Stimulated activated CD8-positive, alpha-beta memory T cell treated with anti-CD3 and anti-CD28 coated beads, Interleukin-2, amount 100 ng/mL, for 1 hour (primary cell): ENCODE measurements around the gene NEK11.
"Not testable (repeated sequence)": the region's sequence is repeated elsewhere in the genome, so short reads cannot be mapped to it uniquely, and the experiment has no call there.

Experiments used
- DNase-seq, 2 donors: peaks; one replicate each; pipeline ENCODE4 v3.0.0-alpha.2; 2020; ENCODE audit warnings: low read depth in 2 of 2

The NEK11 gene

DNA sequence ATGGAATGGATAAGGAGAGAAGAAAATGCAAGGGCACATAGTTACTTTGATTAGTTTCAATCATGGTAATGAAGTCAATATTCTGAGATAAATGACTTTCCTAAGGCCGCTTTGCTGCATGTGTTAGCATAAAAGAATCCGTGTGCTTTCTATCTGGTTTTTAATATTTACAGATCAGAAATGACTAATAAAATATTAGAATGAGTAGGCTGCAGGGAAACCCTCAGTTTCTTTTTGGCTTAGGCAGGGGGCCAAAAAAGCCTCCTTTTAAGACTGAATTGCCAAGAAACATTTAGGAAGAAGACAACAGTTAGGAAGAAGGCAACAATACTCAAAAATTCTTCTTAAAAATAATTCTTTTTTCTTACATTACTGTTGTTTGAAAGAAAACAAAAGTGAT lies 11.6 kb downstream of the NEK11 start:
- DNase-seq = no peak

DNA sequence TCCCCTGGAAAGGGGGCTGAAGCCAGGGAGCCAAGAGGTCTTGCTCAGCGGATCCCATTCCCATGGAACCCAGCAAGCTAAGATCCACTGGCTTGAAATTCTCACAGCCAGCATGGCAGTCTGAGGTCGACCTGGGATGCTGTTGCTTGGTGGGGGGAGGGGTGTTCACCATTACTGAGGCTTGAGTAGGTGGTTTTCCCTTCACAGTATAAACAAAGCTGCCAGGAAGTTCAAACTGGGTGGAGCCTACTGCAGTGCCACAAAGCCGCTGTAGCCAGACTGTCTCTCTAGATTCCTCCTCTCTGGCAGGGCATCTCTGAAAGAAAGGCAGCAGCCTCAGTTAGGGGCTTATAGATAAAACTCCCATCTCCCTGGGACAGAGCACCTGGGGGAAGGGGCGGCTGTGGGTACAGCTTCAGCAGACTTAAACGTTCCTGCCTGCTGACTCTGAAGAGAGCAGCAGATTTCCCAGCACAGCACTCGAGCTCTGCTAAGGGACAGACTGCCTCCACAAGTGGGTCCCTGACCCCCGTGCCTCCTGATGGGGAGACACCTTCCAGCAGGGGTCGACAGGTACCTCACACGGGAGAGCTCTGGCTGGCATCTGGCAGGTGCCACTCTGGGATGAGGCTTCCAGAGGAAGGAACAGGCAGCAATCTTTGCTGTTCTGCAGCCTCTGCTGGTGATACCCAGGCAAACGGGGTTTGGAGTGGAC lies 15.8 kb downstream of the NEK11 start:
- DNase-seq = not testable (repeated sequence)

DNA sequence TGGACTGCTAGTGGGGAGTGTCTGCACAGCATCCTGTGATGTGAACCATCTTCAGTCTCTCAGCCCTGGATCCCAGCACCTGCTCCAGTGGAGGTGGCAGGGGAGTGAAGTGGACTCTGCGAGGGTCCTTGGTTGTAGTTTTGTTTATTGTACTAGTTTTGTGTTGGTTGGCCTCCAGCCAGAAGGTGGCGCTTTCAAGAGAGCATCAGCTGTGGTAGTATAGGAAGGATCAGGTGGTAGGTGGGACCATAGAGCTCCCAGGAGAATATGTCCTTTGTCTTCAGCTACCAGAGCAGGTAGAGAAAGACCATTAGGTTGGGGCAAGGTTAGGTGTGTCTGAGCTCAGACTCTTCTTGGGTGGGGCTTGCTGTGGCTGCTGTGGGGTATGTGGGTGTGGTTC lies 20.9 kb downstream of the NEK11 start:
- DNase-seq = no peak

DNA sequence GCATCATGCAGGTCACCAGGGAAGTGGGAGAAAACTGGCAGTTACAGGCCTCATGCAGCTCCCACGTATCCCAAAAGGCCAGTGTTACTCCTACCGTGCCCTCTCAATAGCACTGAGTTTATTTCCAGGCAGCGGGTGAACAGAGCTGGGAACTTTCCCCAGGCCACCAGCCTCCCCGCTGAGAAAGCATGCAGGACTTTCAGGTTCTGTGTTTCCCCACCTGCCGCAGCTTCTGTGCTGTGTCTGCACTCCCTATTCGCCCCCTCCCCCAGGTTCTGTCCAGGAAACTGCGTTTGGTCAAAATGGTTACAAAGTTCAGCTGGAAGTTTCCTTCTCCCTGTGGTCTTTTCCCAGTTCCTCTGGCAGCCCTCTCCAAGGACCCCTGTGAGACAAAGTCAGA lies 21.4 kb downstream of the NEK11 start:
- DNase-seq = no peak

DNA sequence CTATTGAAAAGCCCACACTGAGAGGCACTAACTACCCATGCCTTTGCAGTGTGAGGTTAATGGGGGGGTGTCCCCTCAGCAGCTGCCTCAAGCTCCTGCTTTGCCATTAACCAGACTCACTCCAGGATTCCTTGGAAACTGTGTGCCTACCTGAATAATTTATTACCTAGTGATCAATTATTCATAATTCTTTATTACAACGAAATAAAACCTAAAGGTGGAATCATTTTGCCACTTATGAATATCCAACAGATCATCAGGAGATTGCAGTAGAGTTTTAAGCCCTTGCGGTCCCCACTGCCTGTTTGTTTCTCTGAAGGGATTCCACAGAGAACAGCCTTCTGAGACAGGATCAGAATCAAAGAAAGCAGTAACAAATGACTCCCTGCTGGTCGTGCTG lies 23.3 kb downstream of the NEK11 start:
- DNase-seq = no peak

DNA sequence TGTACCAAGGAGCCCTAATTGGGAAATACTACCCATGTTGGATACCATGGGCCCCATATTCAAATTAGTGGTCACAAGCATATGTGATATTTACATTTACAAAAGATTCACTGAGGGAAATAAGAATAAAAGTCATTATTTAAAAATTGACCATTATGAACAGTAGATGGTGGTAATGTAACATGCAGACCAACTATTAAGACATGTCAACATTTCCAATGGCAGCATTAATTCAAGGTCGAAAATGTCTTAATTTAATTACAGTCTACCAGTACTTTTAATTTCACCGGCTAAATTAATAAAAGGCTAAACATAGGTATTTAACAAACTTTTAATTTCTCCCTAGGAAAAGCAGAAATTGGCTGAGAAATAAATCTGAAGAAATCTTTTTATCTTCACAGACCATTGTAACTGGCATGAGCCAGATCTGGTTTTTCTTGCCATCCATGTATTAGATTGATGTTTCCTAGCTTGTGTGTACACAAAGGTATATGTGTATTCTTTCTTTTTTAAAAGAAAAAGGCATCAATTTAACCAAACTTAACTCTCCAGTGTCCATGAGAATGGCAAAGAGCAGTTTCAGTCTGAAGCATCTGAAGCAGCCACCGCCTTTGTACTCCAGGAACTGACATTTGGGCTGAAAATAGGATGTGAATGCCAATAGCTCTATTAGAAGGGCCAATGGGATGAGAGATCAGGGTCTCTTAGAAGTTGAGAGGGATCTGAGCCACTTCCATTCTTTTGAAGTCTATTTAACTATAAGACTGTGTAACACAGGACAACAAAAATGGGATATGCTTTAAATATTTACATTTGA lies 26.6 kb downstream of the NEK11 start:
- no peak for DNase-seq

DNA sequence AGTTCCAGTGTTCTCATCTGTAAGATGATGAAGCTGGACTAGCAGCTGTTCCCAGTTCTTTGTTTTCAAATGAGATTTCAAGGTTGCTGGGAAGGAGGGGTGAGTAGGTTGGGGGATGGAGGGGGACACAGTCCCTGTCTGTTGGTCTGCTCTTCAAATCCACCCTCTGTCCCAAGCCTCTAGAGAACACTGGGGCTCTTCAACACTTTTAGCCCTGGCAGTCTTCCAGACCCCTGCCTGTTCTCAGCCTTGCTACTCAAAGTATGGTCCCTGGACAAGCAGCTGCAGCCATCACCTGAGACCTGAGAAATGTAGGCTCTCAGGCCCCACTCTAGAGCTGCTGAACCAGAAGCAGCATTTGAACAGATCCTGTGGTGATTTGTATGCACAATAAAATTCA lies 41.3 kb downstream of the NEK11 start:
- DNase-seq = no peak

DNA sequence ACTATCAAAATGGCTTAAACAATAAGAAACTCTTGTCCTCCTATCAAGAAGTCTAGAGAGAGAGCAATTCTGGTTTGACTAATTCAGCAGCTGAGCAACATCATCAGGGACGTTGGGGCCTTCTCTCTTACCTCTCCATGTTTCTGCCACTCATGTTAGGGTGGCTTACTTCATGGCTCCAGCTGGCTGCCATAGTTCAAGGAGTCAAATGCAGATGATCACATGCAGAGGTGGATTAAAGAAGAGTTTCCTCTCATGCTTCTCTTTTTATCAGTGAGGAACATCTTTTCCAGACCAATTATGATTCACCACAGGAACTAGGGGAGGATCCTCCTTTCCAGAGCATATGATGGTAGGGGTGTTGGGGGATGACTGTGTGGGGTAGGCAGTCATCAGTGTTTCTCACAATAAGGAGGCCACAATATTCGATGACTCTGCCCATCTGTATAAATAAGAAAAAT lies 45.5 kb downstream of the NEK11 start:
- DNase-seq = no peak

DNA sequence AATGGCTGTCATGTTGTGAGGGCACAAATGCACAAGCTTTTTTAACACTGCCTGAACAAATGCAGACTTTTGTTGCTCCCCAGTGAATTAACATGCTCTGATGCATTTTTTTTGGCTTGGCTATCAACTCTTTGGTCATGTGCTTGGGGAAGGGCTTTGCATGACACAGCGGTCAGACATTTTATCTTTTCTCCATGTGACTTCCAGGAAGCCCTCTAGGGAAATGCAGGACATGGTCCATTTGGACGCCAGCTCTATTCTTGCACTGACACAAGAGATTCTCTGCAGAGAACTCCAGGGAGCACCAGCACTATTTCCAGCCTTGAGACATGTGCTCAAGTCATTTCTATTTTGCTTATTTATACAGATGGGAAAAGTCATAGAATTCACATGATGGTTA lies 46.2 kb downstream of the NEK11 start:
- DNase-seq = no peak

DNA sequence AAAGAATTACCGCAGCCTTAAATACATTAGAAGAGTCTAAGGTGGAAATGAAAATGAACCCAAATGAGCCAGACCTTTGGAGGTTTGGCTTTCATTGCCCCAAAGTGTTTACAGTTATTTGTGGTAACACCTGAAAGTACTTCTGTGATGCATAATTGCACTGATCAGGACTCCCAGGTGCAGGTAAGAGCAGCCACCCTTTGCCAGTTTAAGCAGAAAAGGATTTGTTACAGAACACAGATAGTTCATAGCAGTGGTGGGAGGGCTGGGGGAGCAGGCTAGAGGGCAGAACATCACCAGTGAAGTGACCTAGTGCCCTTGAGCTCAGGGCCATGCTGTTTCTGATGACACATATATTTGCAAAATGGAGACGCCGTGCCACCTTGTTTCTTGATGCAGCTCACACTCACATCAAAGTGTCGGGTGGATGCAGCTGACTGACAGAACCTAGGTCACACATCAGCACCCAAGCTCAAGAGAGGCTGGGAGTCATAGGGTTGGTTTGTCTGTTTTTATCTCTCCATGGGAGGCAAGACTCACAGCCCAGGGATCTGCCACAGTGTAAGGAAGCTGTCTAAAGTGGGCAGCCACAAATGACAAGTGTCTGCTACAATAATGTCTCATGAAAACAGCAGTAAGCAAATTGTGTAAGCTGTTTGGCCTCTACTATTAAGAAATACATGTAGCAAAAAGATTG lies 49.1 kb downstream of the NEK11 start:
- no peak for DNase-seq

DNA sequence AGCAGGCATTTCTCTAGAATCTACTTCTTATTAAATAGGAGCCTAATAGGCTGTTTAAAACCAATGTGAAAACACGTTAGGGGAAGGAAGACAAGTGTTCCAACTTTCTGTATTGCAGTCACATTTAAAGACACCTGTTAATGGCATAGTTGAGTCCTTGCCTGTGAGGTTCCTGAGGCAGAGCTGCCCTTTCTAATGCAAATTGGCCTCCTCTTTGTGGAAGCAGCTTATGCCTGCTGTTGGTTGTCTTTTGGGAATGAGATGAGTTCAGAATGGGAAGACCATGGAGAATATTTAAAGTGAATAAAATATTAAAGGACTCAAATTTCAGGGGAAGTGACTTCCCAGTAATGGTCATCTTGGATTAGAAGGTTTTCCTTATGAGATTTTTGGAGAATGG lies 51.2 kb downstream of the NEK11 start:
- no peak for DNase-seq

DNA sequence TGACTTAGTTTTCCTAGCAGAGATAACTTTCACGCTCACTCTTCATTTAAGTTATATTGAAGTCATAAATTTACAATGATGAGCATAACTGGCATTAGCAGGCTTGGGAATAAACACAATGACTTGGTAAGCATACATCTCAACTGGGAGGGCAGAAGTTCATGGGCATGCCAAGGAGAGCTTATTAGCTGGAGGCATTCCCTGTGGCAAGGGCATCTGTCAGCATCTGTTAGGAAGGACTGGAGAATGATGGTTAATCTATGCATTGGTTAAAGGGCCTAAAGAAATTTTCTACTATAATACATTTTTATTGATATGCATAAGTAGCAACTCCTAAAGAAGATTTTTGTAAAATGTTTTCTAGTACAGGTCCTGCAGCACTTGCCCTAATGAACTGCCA lies 52.4 kb downstream of the NEK11 start:
- DNase-seq = no peak

DNA sequence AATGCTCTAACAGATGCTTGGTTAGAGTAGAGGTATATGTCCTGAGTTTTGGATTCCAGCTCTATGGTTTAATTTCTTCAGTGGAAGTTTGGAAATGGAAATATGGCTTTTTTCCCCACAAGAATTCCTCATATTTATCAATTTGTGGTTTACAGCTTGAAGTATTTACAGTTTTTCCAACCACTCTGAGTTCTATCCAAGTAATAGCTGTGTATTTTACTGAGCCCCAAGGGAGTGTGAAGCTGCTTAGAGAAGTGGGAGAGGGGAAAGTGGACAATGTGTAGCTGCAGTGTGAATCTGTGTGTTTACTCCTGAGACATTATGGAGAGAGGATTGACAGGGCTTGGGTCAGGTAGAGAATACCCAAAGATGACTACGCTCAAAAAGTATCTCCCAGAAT lies 54.5 kb downstream of the NEK11 start:
- DNase-seq = no peak

DNA sequence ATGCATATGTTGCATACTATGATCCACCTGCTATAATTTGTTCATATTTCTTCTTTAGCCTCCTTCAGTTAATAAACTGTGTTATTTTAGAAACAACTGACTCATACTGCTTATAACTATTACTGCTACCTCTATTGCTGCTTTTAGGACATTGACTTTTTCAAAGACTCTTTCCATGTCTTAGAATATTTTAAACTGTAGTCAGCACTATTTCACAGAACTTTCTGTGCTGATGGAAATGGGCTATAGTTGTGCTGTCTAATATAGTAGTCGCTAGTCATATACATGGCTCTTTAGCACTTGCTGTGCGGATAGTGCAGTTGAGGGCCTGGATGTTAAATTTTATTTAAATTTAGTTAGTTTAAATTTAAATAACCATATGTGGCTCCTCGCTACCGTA lies 55.6 kb downstream of the NEK11 start:
- DNase-seq = no peak

DNA sequence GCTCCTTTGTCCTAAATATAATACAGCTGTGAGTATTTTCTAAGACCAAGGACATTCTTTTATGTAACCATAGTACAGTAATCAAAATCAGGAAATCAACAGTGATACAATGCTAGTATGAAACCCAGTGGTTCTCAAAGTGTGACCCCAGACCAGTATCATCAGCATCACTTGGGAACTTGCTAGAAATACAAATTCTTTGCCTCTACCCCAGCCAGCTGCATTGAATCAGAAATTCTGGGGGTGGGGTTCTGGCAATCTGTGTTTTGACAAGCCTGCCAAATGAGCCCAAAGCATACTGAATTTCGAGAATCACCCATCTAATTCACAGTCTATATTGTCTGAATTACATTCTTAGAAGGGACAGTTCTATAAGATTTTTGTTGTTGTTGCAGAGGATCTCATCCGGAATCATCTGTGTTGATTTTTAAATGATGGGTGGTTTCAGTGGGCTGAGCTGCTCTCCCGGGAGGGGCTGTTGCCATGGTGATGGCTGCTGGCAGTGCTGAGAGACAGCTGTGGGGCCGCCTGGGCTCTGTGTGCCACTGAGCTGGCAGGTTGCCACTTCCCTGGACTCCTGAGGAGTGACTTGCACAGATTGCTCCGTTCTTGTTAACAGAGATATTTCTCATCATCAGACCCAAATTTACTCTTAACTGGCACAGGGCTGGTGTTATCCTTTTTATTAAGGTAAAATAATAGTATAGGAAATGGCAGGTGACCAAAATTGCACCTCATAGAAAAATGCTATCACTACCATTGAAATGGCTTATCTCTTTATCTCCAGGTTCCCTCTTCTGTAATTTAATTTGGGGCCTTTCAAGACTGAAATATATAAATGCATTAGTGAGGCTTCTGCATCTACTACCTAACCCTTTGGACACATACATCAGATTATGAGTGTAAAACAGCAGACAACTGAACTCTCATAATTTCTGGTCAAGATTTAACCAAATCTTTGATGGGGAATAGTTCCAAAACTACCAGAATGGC lies 56.5 kb downstream of the NEK11 start:
- no peak for DNase-seq

DNA sequence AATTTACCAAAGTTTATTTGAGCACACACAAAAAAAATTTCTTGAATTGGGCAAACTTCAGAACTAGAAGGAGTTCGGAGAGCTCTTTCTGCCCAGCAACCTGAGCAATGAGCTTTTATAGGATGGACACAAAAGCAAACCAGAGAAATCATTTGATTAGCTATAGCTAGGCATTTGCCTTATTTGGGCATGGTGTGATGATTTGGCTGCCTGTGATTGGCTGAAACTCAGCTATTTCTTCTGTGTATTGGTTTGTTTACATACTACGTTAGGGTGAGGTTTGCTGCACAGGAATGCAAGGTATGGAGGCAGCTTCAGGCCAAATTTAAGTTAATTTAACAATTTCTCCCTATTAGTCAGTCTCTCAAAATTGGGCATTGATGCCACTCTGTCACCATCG lies 65.1 kb downstream of the NEK11 start:
- no peak for DNase-seq

DNA sequence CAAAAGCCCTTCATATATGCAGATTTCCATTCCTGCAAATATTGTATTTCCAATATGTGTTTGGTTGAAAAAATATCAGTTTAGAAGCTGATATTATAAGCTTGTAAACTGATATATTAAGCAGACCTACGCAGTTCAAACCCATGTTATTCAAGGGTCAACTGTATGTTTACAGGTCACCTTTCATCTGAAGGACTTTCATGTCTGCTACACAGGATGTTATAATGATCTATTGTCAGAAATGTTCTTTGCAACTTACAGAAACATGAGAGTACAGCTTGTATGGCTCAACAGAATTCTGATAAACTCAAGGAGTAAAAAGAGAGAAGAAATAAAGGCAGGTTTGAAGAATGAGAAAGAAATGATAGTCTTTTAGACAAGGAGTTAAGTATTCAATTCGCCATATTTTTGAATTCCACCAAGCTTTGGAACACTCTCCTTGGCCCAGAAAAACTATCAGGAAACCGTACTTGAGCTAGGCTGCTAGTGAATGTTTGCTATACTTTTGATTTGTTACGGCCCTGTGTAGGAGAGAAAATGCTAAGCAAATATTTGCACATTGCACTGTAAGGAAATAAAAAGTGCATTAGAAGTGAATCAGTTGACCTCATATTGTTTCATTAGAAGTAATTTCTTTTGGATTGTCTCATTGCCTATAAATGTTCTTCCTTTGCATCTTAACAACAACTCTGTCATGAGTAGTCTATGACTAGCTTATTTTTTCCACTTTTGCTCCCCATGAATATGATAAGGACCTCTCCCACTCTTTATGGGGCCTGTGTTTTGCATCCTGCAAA lies 81.2 kb downstream of the NEK11 start:
- no peak for DNase-seq

DNA sequence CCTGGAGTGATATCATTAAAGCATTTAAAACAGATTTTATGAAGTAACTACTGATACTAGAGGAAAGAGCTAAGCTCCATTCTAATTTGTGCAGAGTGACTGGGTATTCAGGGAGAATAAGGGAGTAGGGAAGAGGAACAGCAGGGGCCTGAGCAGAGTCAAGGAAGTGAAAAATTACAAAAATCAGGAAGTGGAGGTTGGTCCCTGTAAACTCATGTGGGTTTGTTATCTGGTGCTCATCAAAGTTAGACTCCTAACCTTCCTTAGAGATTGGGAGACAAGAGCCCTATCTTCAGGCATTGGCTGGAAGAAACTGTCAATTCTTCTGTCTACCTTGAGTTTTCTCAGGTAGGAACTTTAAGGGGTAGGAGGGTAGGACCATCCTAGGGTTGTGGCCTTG lies 82.5 kb downstream of the NEK11 start:
- no peak for DNase-seq

DNA sequence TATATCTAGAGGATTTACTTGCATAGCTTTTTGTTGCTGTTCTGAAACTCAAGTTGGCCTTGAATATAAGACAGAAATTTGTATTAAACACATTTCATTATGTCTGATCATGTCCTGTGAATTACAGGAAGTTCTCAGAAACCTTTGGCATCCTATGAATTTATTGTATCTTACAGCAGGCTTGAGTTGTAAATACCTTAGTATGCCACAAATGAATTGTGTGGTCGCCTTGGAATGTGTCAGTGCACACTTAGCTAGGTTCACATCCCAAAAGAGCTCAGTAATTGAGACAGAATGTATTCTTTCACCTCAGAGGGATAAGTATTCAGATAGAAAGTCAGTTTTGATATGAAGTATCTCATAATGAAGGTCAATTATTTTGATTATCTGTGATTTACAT lies 83.4 kb downstream of the NEK11 start:
- no peak for DNase-seq

DNA sequence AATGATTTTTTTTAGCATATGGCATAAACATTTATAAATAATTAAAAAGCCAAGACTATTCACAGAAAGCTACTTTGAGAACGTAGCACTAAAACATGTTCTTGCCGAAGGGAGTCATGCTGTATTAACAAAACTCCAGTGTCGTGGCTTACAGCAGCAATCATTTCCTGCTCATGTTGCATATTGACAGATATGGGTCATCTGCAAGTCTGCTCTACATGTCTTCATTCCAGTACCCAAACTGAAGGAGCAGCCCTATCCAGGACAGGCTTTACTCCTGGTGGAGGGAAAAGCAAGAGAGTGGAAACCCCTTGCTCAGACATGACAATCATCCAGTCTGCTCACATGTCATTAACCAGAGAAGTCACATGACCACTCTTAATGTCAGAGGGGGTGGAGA lies 87.6 kb downstream of the NEK11 start:
- no peak for DNase-seq

DNA sequence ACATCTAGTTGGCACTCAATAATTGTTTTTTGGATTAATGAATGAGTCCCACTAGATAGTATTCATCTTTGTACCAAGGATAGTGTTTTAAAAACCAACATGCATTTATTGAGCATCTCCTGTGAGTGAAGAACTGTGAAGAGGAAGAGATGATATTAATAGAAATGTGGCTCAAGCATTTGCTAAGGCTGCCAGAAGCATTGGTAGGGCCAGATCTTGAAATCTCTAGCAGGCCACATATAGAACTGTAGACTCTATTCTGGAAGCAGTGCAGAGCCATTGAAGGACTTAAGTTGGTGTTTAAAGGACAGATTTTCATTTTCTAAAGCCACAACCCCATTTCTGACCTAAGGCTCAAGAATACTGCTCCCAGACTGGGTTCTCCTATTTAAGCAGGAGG lies 99.0 kb downstream of the NEK11 start:
- DNase-seq = no peak
